Measurements from ENCODE around the gene CT45A9. TPM values are rescaled to one million over a fixed set of nuclear protein-coding genes. Genes with fewer than 3 reads are reported as not detected.
"Not testable (repeated sequence)": the region's sequence is repeated elsewhere in the genome, so short reads cannot be mapped to it uniquely, and the experiment has no call there.

Gene CT45A9, protein sequence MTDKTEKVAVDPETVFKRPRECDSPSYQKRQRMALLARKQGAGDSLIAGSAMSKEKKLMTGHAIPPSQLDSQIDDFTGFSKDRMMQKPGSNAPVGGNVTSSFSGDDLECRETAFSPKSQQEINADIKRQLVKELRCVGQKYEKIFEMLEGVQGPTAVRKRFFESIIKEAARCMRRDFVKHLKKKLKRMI
- not detected in 2 replicates for total RNA-seq
- polyA plus RNA-seq = not detected in 2 replicates
- polyA plus RNA-seq (2012) = not detected in 2 replicates
- not detected in 2 replicates for polyA minus RNA-seq (ENCODE audit: low replicate concordance)

DNA sequence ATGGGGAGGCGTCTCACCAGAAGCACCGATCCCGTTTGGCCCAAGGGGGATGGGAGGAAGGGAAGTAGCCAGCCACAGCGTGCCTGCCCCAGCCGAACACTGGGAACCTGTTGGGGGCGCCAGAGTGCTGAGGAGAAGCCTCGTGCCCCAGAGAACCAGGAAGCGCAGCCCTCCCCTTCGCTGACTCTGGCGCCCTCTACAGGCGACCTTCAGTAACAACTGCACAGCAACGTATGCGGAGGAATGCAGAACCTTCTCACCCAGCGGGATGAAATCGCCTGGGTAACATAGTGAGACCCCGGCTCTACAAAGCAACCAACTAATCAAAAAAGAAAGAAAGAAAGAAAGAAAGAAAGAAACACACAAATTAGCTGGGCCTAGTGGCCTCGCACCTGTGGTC, at the start of gene CT45A9:
CT45A9 (minus strand) TSS at position 101 of the 400 bp plus-strand sequence. CDS start 3,751 bp downstream, outside the sequence.
- not testable (repeated sequence) for H4K20me1 ChIP-seq (ENCODE audit: control insufficient read depth, extremely low read depth, insufficient read depth, low read length); H3K27me3 ChIP-seq (ENCODE audit: control insufficient read depth, insufficient read depth, low read length); H3K4me2 ChIP-seq (ENCODE audit: extremely low read depth, insufficient read depth, low read length); H3K4me3 ChIP-seq (replicated peaks in 1 of 4; ENCODE audit: control extremely low read depth in 1 of 4, insufficient read depth in 1 of 4, low read depth in 3 of 4, low read length in 4 of 4); DNase-seq (ENCODE audit: low read depth in 2 of 2); H3K27ac ChIP-seq (ENCODE audit: insufficient read depth, low read length); H2AFZ ChIP-seq (ENCODE audit: low read length); H3K36me3 ChIP-seq (ENCODE audit: control insufficient read depth, insufficient read depth, low read length); H3K9ac ChIP-seq (ENCODE audit: insufficient read depth, low read length); H3K4me1 ChIP-seq (ENCODE audit: control insufficient read depth, extremely low read depth, insufficient read depth, low read length); H3K79me2 ChIP-seq (ENCODE audit: control insufficient read depth, insufficient read depth, low read length); H3K9me3 ChIP-seq (ENCODE audit: control insufficient read depth, insufficient read depth, low read depth, low read length)

DNA sequence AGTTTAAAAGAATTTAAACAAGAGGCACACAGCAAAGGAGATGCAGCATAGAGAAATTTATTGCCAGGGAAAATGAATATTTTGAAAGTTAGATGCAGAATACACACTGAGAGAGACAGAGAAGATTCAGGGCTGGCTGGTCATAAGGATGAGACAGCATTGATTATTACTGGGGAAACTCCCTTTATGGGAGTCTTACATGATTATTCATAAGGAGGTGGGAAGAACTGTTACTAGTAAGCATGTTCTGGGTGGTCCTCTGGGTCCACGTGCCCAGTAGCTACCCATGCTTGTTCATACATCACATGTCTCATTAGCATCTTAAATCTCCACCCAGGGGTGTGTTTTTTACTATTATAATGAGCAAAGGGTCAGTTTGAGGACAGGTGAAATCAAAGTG, 48.9 kb upstream of the CT45A9 start:
- not testable (repeated sequence) for H3K27ac ChIP-seq (ENCODE audit: insufficient read depth, low read length); H3K4me2 ChIP-seq (ENCODE audit: extremely low read depth, insufficient read depth, low read length); H3K9me3 ChIP-seq (ENCODE audit: control insufficient read depth, insufficient read depth, low read depth, low read length); H3K9ac ChIP-seq (ENCODE audit: insufficient read depth, low read length); H4K20me1 ChIP-seq (ENCODE audit: control insufficient read depth, extremely low read depth, insufficient read depth, low read length); H3K27me3 ChIP-seq (ENCODE audit: control insufficient read depth, insufficient read depth, low read length); H3K36me3 ChIP-seq (ENCODE audit: control insufficient read depth, insufficient read depth, low read length); H3K4me1 ChIP-seq (ENCODE audit: control insufficient read depth, extremely low read depth, insufficient read depth, low read length); H2AFZ ChIP-seq (ENCODE audit: low read length); H3K4me3 ChIP-seq (replicated peaks in 1 of 4; ENCODE audit: control extremely low read depth in 1 of 4, insufficient read depth in 1 of 4, low read depth in 3 of 4, low read length in 4 of 4); H3K79me2 ChIP-seq (ENCODE audit: control insufficient read depth, insufficient read depth, low read length); DNase-seq (ENCODE audit: low read depth in 2 of 2)

DNA sequence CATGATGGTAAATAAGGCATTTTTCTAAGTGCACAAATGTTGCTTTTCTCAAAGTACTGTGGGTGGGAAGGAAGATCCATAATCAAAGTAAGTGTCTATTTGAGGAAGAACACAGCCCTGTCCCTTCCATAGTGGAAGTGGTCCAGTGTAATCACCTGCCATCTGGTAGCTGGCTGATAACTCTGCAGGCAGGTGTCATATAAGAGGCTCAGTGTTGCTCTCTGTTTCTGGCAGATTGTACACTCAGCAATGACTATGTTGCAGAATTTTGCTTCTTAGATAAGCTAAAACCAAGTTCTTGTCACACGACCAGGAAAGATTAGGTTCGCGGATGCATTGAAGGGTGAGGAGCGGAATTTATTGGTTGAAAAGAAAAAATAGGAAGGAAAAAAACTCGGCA, 42.8 kb upstream of the CT45A9 start:
- H4K20me1 ChIP-seq (ENCODE audit: control insufficient read depth, extremely low read depth, insufficient read depth, low read length) = no peaks in the 10 kb centered on the region
- H3K4me2 ChIP-seq (ENCODE audit: extremely low read depth, insufficient read depth, low read length) = no peak overlapping the region
- H3K9ac ChIP-seq (ENCODE audit: insufficient read depth, low read length) = no peak overlapping the region
- TF ChIP-seq, protein P1, sequence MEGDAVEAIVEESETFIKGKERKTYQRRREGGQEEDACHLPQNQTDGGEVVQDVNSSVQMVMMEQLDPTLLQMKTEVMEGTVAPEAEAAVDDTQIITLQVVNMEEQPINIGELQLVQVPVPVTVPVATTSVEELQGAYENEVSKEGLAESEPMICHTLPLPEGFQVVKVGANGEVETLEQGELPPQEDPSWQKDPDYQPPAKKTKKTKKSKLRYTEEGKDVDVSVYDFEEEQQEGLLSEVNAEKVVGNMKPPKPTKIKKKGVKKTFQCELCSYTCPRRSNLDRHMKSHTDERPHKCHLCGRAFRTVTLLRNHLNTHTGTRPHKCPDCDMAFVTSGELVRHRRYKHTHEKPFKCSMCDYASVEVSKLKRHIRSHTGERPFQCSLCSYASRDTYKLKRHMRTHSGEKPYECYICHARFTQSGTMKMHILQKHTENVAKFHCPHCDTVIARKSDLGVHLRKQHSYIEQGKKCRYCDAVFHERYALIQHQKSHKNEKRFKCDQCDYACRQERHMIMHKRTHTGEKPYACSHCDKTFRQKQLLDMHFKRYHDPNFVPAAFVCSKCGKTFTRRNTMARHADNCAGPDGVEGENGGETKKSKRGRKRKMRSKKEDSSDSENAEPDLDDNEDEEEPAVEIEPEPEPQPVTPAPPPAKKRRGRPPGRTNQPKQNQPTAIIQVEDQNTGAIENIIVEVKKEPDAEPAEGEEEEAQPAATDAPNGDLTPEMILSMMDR (conservative IDR thresholded peaks at IDR 0.05 in 1 of 2, IDR thresholded peaks at IDR 0.05 in 1 of 2; ENCODE audit: low read depth in 1 of 2, low read length in 2 of 2) = no peak
- no peak for TF ChIP-seq EZH2 (IDR thresholded peaks at IDR 0.05; ENCODE audit: low read length, missing control alignments)
- no peak overlapping the region for H2AFZ ChIP-seq (ENCODE audit: low read length)
- no peaks in the 10 kb centered on the region for H3K4me1 ChIP-seq (ENCODE audit: control insufficient read depth, extremely low read depth, insufficient read depth, low read length)
- H3K4me3 ChIP-seq (replicated peaks in 1 of 4; ENCODE audit: control extremely low read depth in 1 of 4, insufficient read depth in 1 of 4, low read depth in 3 of 4, low read length in 4 of 4) = no peak overlapping the region
- H3K27ac ChIP-seq (ENCODE audit: insufficient read depth, low read length) = no peak overlapping the region
- no peaks in the 10 kb centered on the region for H3K9me3 ChIP-seq (ENCODE audit: control insufficient read depth, insufficient read depth, low read depth, low read length)
- H3K27me3 ChIP-seq (ENCODE audit: control insufficient read depth, insufficient read depth, low read length) = no peaks in the 10 kb centered on the region
- no peaks in the 10 kb centered on the region for H3K36me3 ChIP-seq (ENCODE audit: control insufficient read depth, insufficient read depth, low read length)
- DNase-seq (ENCODE audit: low read depth in 2 of 2) = no peak
- H3K79me2 ChIP-seq (ENCODE audit: control insufficient read depth, insufficient read depth, low read length) = no peaks in the 10 kb centered on the region

DNA sequence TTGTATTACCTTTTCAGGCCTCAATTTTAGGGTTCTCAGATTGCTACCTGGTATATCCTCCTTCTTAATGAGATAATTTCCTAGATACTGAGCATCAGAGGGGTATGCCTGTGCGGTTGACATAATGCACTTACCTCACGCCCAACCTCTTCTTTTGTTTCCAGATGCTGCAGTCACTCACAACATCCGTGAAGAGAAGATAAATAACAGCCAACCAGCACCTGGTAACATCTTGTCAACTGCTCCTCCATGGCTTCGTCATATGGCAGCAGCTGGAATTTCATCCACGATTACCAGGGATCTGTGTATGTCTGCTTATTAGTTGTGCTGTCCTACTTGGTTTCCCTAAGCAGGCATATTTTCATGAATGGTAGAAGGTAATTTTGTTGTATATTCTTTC, 38.6 kb upstream of the CT45A9 start:
- Histone ChIP-seq H3K4me3 (replicated peaks in 1 of 4; ENCODE audit: control extremely low read depth in 1 of 4, insufficient read depth in 1 of 4, low read depth in 3 of 4, low read length in 4 of 4) (no peak overlapping the region), H3K4me2 (ENCODE audit: extremely low read depth, insufficient read depth, low read length) (no peak overlapping the region), H3K27ac (ENCODE audit: insufficient read depth, low read length) (no peak overlapping the region), H3K27me3 (ENCODE audit: control insufficient read depth, insufficient read depth, low read length) (no peaks in the 10 kb centered on the region), H3K9me3 (ENCODE audit: control insufficient read depth, insufficient read depth, low read depth, low read length) (no peaks in the 10 kb centered on the region), H3K4me1 (ENCODE audit: control insufficient read depth, extremely low read depth, insufficient read depth, low read length) (no peaks in the 10 kb centered on the region), H3K79me2 (ENCODE audit: control insufficient read depth, insufficient read depth, low read length) (no peaks in the 10 kb centered on the region), H3K9ac (ENCODE audit: insufficient read depth, low read length) (no peak overlapping the region), H3K36me3 (ENCODE audit: control insufficient read depth, insufficient read depth, low read length) (no peaks in the 10 kb centered on the region), H2AFZ (ENCODE audit: low read length) (no peak overlapping the region), H4K20me1 (ENCODE audit: control insufficient read depth, extremely low read depth, insufficient read depth, low read length) (no peaks in the 10 kb centered on the region)
- TF ChIP-seq, protein P1 (conservative IDR thresholded peaks at IDR 0.05 in 1 of 2, IDR thresholded peaks at IDR 0.05 in 1 of 2; ENCODE audit: low read depth in 1 of 2, low read length in 2 of 2) = no peak
- TF ChIP-seq EZH2 (IDR thresholded peaks at IDR 0.05; ENCODE audit: low read length, missing control alignments) = no peak
- DNase-seq (ENCODE audit: low read depth in 2 of 2) = no peak
